ENCODE measurements around the gene EPHA6.
"Not testable (repeated sequence)": the region's sequence is repeated elsewhere in the genome, so short reads cannot be mapped to it uniquely, and the experiment has no call there.

EPHA6 gene

DNA sequence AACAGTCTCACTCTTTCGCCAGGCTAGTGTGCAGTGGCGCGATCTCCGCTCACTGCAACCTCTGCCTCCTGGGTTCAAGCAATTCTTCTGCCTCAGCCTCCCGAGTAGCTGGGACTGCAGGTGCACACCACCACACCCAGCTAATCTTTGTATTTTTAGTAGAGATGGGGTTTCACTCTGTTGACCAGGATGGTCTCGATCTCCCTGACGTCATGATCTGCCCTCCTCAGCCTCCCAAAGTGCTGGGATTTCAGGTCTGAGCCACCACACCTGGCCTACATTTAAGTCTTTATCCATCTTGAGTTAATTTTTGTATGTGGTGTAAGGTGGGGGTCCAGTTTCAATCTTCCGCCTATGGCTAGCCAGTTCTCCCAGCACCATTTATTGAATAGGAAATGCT, 211.2 kb downstream of the EPHA6 start:
- not testable (repeated sequence) for DNase-seq (ENCODE audit: low spot score)

- no peak for DNase-seq (ENCODE audit: low spot score)
Measured at GRCh38 chr3:97029972-97030371, 215.6 kb downstream of the EPHA6 start.

DNA sequence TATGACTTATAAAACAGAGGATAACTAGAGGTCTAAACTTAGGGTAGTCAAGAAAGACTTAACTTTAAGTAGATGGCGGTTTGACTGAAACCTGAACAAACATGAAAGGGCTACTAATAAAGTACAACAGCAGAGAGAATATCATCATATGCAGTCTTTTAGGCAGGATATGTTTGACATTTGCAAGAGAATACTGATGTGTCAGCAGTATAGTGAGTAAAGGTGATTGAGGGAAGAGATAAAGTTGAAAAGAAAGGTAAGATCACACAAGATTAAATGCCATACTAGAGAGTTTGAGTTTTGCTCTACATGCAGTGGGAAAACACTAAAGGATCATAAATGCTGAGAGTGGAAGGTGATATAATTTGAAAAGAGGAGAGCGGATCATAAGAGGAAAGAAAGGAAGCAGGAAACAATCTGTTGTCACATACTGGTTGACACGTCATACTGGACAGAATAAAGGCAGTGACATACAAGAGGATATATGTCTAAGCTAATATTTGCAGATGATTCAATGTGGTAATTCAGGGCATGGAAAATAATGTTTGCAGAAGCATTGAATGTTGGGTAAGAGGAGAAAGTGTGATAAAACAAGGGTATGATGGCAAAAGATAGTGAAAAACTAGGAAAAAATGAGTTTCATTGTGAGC, 223.0 kb downstream of the EPHA6 start:
- no peak for DNase-seq (ENCODE audit: low spot score)

- DNase-seq (ENCODE audit: low spot score), result no peak
Measured at GRCh38 chr3:97043411-97043810, 229.0 kb downstream of the EPHA6 start.

GRCh38 chr3:97057365-97057764, 243.0 kb downstream of the EPHA6 start:
- DNase-seq (ENCODE audit: low spot score), result no peak

DNA sequence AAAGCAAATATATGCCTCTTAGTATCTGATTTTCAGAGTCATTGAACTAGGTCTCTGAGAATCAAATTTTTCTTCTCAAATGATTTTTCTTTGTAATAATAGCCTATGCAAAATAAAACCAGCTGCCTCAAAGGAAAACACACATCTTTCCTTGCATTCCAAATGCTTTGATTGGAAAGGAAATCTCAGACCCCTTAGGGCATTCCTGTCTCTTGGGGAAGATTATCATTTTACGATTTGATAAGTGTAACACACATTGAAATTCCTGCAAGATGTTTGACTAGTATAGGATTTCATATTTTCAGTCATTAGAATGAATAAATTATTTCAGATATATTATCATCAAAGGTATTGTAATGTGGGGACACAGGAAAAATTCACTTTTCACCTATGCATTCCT, 244.8 kb downstream of the EPHA6 start:
- DNase-seq (ENCODE audit: low spot score), result no peak

DNA sequence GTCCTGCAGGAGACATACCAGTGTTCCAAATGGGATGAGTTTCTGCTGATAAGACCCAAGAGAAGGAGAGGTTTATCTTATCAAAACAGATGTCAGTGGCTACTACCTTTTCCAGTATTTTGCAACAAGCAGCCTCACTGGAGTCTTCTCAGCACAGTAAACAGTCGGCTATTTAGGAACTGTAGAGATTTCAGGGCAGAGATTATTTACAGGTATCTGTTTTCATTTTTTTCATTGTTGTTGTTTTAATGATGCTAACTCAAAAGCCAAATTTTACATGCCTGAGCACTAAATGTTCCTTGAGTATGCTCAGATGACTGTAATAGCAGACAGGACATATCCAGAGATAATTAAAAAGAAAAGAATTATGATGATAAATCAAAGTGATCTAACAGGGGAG, 252.1 kb downstream of the EPHA6 start:
- no peak for DNase-seq (ENCODE audit: low spot score)

DNA sequence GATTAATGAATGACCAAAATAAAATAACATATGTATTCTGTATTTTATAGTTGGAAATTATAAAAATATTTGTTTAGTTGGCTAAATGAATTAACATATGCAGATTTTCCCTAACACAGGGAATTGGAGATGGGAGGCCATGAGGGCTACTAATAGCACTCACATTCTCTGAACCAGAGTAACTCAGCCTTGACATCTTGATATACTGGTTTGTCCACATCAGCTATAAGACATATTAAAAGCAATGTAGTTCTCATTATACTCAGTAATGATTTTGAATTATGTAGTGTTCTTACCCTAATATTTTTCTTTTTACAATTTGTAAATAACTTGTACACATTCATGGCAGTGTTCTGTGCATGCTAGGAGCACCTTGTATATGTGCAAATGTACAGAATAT, 255.9 kb downstream of the EPHA6 start:
- DNase-seq (ENCODE audit: low spot score), result no peak

- no peak for DNase-seq (ENCODE audit: low spot score)
Measured at GRCh38 chr3:97074546-97074945, 260.2 kb downstream of the EPHA6 start.

- DNase-seq (ENCODE audit: low spot score), result no peak
Measured at GRCh38 chr3:97076673-97077072, 262.3 kb downstream of the EPHA6 start.

- no peak for DNase-seq (ENCODE audit: low spot score)
Measured at GRCh38 chr3:97089621-97090020, 275.2 kb downstream of the EPHA6 start.

GRCh38 chr3:97102641-97103040, 288.2 kb downstream of the EPHA6 start:
- DNase-seq (ENCODE audit: low spot score), result no peak

DNA sequence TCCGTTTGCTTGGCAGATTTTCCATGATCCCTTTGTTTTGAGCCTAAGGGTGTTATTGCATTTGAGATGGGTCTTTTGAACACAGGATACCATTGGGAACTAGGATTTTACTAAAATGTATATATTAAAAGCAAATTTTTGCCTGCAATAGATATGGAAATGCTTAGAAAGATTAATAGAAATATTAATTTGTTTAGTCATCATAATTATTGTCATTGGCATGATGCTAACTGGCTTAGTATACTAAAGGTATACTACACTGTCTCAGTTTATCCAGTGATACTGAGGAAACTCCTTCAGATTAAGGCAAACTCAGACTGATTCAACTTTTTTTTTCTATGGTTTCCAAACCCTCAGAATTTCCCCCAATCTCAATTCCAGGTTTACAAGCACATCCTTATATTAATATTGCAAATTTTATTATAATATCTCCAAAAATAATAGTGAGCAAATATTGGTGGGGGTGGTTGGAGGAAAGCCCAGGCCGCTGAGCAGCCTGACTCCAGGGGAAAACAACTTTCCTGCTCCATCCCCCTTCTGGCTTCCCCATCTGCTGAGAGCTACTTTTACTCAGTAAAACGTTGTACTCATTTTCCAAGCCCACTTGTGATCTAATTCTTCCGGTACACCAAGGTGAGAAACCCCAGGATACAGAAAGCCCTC, 291.7 kb downstream of the EPHA6 start:
- no peak for DNase-seq (ENCODE audit: low spot score)

- no peak for DNase-seq (ENCODE audit: low spot score)
Measured at GRCh38 chr3:97106652-97106989, 292.2 kb downstream of the EPHA6 start.

- DNase-seq (ENCODE audit: low spot score), result no peak
Measured at GRCh38 chr3:97108136-97108535, 293.7 kb downstream of the EPHA6 start.

DNA sequence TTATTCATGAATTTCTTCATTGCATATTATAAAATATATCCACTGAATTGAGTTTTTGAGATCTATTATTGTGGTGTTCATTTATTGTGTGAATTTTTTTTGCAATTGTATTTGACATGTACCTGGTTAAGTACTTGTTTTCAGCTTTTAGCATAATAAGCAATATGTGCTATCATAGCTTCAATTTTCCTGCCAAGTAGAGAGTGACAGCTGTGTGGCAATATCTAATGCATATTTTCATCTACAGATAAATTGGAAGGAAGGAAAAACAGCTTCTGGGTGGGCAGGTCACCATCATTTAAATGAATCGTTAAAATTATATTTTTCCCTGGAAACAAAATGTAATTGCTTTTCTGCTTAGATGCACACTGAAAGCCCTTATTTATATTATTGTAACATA, 296.9 kb downstream of the EPHA6 start:
- DNase-seq (ENCODE audit: low spot score), result no peak

- DNase-seq (ENCODE audit: low spot score), result no peak
Measured at GRCh38 chr3:97121386-97121785, 307.0 kb downstream of the EPHA6 start.

- DNase-seq (ENCODE audit: low spot score), result no peak
Measured at GRCh38 chr3:97125902-97126499, 311.6 kb downstream of the EPHA6 start.

DNA sequence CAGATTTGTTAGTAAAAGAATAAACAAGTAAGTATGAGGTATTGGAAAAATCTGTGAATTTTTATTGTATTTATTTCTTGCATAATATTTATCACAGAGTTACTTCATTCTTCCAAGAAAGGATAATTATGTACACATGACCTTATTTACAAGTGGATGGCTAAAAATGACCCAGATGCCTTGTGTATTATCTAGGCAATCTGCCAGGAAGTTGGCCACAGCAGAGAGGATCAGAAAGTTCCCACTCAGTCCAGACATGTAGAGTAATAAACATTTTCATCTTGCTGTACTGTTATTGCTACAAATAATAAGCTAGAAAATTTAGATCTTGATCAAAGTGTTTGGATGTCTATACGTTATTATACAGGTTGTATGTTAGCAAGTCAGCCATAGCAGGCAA, 317.1 kb downstream of the EPHA6 start:
- DNase-seq (ENCODE audit: low spot score), result no peak

- no peak for DNase-seq (ENCODE audit: low spot score)
Measured at GRCh38 chr3:97138914-97139541, 324.6 kb downstream of the EPHA6 start.

GRCh38 chr3:97148931-97149330, 334.5 kb downstream of the EPHA6 start:
- no peak for DNase-seq (ENCODE audit: low spot score)

- DNase-seq (ENCODE audit: low spot score), result no peak
Measured at GRCh38 chr3:97161169-97161568, 346.8 kb downstream of the EPHA6 start.

GRCh38 chr3:97177242-97177641, 362.8 kb downstream of the EPHA6 start:
- no peak for DNase-seq (ENCODE audit: low spot score)

All from pons (tissue), 1 donor.